ENCODE measurements around the gene PLEKHH1.
"Not testable (repeated sequence)": the region's sequence is repeated elsewhere in the genome, so short reads cannot be mapped to it uniquely, and the experiment has no call there.

Gene PLEKHH1

DNA sequence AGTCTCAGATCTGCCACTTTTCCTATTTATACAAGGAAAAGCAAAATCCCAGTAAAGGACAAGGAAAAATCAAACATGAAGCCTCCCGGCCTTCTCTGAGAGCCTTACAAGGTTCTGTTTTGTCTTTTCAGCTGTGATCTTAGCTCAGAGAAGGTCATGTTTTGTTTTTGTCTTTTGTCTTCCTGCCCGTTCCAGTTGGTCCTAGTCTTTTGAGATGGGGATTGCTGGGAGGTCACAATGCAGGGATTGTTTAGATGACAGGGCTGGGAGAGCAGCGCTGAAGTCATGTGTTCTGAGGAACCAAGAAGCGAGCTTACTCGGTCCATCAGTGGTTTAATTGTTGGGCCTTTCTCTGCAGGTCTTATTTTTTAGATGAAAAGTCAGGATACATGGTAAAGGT, 6.0 kb downstream of the PLEKHH1 start:
- H3K4me3 ChIP-seq (ENCODE audit: low read depth, low read length) = no peak overlapping the region
- DNase-seq (ENCODE audit: low read depth) = no peak
- TF ChIP-seq, protein P1, sequence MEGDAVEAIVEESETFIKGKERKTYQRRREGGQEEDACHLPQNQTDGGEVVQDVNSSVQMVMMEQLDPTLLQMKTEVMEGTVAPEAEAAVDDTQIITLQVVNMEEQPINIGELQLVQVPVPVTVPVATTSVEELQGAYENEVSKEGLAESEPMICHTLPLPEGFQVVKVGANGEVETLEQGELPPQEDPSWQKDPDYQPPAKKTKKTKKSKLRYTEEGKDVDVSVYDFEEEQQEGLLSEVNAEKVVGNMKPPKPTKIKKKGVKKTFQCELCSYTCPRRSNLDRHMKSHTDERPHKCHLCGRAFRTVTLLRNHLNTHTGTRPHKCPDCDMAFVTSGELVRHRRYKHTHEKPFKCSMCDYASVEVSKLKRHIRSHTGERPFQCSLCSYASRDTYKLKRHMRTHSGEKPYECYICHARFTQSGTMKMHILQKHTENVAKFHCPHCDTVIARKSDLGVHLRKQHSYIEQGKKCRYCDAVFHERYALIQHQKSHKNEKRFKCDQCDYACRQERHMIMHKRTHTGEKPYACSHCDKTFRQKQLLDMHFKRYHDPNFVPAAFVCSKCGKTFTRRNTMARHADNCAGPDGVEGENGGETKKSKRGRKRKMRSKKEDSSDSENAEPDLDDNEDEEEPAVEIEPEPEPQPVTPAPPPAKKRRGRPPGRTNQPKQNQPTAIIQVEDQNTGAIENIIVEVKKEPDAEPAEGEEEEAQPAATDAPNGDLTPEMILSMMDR (conservative IDR thresholded peaks at IDR 0.05; ENCODE audit: low read depth, low read length) = no peak

DNA sequence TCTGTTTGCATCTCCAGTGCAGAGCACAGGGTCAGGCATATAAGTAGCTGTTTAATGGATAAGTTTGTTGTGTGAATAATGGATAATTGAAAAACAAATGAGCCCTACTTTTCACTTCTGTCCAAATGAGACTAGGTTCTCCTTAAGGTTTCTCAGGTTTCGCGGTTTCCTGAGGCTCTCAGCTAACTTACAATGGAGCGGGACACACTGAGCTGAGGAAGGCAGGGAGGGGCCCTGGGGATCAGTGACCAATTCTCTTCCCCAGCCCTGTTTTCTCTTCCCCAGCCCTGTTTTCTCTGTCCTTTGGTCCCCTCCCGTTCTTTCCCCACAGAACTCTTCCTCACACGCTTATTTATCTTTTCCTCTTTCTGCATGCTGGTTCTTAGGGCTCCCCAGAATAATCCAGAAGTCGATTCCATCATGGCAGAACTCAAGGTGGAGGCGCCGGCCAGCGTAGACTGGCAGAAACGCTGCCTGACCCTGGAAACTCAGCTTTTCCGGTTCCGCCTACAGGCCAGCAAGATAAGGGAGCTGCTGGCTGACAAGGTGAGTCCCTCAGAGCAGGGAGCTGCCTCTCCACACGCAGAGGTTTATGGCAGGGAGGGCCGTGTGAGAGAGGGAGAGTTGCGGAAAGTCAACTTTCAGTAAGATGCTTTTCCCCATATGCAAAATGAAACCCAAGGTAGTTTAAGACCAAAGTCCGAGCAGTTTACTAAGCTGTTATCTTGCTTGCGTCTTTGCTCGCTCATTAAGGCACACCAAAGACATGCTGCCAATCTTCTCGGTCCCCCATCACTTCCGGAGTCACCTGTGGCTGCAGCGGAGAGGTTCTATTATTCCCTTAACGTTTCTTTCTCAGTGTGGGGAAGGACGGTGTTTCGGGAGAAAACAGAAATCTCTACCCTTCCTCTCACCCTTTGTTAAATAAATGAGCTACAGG, 8.6 kb downstream of the PLEKHH1 start:
- no peak for DNase-seq (ENCODE audit: low read depth)
- H3K4me3 ChIP-seq (ENCODE audit: low read depth, low read length) = no peak overlapping the region

DNA sequence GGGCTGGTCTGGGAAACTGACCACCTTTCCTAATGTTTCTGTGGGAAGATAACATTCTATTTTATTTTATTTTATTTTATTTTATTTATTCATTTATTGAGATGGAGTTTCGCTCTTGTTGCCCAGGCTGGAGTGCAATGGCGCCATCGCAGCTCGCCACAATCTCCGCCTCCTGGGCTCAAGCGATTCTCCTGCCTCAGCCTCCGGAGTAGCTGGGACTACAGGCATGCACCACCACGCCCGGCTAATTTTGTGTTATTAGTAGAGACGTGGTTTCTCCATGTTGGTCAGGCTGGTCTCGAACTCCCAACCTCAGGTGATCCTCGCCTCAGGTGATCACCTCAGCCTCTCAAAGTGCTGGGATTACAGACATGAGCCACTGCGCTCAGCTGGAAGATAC, 9.5 kb downstream of the PLEKHH1 start:
- not testable (repeated sequence) for DNase-seq (ENCODE audit: low read depth); H3K4me3 ChIP-seq (ENCODE audit: low read depth, low read length)

More for the DNA sequence above, 8.6 kb downstream of the PLEKHH1 start:
- TF ChIP-seq, protein P1 (conservative IDR thresholded peaks at IDR 0.05; ENCODE audit: low read depth, low read length) = no peak

DNA sequence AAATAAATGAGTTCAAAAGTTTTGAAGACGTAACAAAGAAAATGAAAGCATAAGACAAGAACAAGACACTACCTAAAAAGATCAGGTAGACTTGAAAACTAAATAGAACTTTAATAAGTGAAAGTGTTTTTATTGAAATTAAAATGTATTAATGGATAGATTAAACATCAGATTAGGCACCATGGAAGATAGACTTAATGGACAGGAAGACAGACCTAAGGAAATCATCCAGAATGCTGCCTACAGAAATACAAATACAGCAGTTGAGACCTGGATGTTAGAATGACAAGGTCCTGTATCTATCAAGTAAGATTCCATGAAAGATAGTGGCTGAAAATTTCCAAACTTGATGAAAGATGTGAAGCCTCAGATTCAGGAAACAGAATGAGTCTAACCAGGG, 11.5 kb downstream of the PLEKHH1 start:
- no peak for DNase-seq (ENCODE audit: low read depth)
- TF ChIP-seq, protein P1 (conservative IDR thresholded peaks at IDR 0.05; ENCODE audit: low read depth, low read length) = no peak
- no peak overlapping the region for H3K4me3 ChIP-seq (ENCODE audit: low read depth, low read length)

DNA sequence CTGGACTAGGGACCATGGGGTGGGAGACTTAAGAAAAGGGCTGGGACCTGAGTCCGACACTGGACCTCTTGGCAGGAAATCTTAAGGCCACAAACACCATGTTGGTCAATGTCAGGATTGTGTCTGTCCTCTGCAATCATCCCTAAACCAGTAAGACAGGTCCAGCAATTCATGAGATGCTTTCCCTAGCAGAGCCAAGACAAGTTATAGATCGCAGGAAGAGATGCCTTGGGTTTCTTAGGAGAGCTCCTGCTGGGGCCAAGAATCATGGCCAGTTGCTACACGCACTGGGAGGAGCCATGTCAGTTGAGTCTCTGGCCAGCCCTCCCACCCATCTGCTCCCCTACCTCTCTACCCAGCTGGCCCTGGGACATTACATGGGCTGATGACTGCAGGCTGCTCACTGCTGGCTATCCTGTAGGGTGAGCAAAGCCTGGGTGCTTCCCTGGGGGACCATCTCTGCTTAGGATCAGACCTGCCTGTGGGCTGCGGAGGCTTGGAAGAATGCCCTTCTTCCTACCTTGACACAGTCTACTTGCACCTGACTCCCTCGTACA, 14.2 kb downstream of the PLEKHH1 start:
- TF ChIP-seq, protein P1 (conservative IDR thresholded peaks at IDR 0.05; ENCODE audit: low read depth, low read length) = no peak
- DNase-seq (ENCODE audit: low read depth) = no peak
- H3K4me3 ChIP-seq (ENCODE audit: low read depth, low read length) = no peak overlapping the region

DNA sequence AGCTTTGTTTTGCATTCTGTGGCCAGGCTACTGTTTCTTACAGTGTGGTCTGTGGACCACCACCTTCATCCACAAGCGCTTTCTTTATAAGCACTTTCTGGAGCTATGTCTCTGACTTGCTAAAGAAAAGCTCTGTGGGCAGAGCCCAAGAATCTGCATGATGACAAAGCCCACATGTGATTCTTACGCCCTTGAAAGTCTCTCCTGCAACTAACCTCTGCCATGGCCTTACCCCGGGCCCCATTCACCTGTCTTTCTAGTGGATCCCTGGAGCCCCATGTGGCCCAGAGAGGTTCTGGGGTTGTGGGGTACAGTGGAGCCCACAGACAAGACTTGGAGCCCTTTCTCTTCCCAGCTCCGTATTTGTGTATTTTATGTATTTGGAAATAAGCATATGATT, 16.6 kb downstream of the PLEKHH1 start:
- no peak overlapping the region for H3K4me3 ChIP-seq (ENCODE audit: low read depth, low read length)
- TF ChIP-seq, protein P1 (conservative IDR thresholded peaks at IDR 0.05; ENCODE audit: low read depth, low read length) = no peak
- DNase-seq (ENCODE audit: low read depth) = no peak

DNA sequence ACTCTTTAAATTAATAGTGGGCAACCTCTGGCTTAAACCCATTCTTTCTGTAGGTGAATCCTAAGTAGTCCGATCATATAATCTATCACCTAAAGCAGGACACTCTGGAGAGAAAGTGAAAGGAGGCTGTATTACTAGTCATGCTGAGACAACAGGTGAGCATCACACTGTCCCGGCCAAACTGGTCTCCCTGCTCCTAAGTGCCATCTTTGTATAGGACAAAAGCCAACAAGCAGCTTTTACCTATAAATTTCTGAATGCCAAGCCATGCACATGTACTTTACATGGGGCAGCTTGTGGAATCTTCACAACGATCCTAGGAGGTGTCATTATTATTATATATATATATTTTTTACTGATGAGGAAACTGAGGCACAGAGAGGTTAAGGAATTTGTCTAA, 18.0 kb downstream of the PLEKHH1 start:
- H3K4me3 ChIP-seq (ENCODE audit: low read depth, low read length) = no peak overlapping the region
- TF ChIP-seq, protein P1 (conservative IDR thresholded peaks at IDR 0.05; ENCODE audit: low read depth, low read length) = no peak
- DNase-seq (ENCODE audit: low read depth) = no peak

Data from choroid plexus epithelial cell (primary cell).